ENCODE data around the gene DAND5.
A peak's percentile ranks its signal among the peaks of the same experiment; 100 is the strongest.
"Not testable (repeated sequence)": the region's sequence is repeated elsewhere in the genome, so short reads cannot be mapped to it uniquely, and the experiment has no call there.

Gene DAND5

GRCh38 chr19:12946092-12946721 is 23.2 kb upstream of the DAND5 start:
- DNase-seq (ENCODE audit: low spot score): peak; percentile 85

- DNase-seq (ENCODE audit: low spot score): no peak
These were observed 22.5 kb upstream of the DAND5 start for GRCh38 chr19:12946731-12947496.

GRCh38 chr19:12947702-12948611 is 21.4 kb upstream of the DAND5 start:
- DNase-seq (ENCODE audit: low spot score): no peak

GRCh38 chr19:12948612-12949362 is 20.6 kb upstream of the DAND5 start:
- no peak for DNase-seq (ENCODE audit: low spot score)

GRCh38 chr19:12949363-12950283 is 19.8 kb upstream of the DAND5 start:
- DNase-seq (ENCODE audit: low spot score): no peak

GRCh38 chr19:12952050-12952449 is 17.3 kb upstream of the DAND5 start:
- not testable (repeated sequence) for DNase-seq (ENCODE audit: low spot score)

- no peak for DNase-seq (ENCODE audit: low spot score)
These were observed 16.8 kb upstream of the DAND5 start for GRCh38 chr19:12952488-12953137.

- peak; percentile 84 for DNase-seq (ENCODE audit: low spot score)
These were observed 16.1 kb upstream of the DAND5 start for GRCh38 chr19:12953138-12953798.

GRCh38 chr19:12953799-12954611 is 15.4 kb upstream of the DAND5 start:
- DNase-seq (ENCODE audit: low spot score): no peak

GRCh38 chr19:12954612-12954962 is 14.8 kb upstream of the DAND5 start:
- no peak for DNase-seq (ENCODE audit: low spot score)

- DNase-seq (ENCODE audit: low spot score): not testable (repeated sequence)
These were observed 13.8 kb upstream of the DAND5 start for GRCh38 chr19:12955575-12955974.

- DNase-seq (ENCODE audit: low spot score): no peak
These were observed 13.4 kb upstream of the DAND5 start for GRCh38 chr19:12955996-12956395.

GRCh38 chr19:12956446-12957388 is 12.7 kb upstream of the DAND5 start, which contains the start of gene GADD45GIP1:
GADD45GIP1 (minus strand) TSS chr19:12957223; CDS start chr19:12957212, 11 bp downstream.
- peak; percentile 90 for DNase-seq (ENCODE audit: low spot score)

GRCh38 chr19:12957389-12957952 is 11.9 kb upstream of the DAND5 start:
- not testable (repeated sequence) for DNase-seq (ENCODE audit: low spot score)

GRCh38 chr19:12959481-12959880 is 9.9 kb upstream of the DAND5 start:
- no peak for DNase-seq (ENCODE audit: low spot score)

- peak; percentile 89 for DNase-seq (ENCODE audit: low spot score)
These were observed 4.2 kb upstream of the DAND5 start for GRCh38 chr19:12965017-12965811.

GRCh38 chr19:12965812-12966135 is 3.6 kb upstream of the DAND5 start:
- no peak for DNase-seq (ENCODE audit: low spot score)
